GM18519 (cell line): ENCODE results near the gene GGTLC1.
"Not testable (repeated sequence)": the region's sequence is repeated elsewhere in the genome, so short reads cannot be mapped to it uniquely, and the experiment has no call there.

Experiments used
- ATAC-seq: cut with Tn5 transposase; IDR thresholded peaks from one replicate; pipeline ENCODE4 v1.9.1; 2021; ENCODE audit warnings: mild to moderate bottlenecking, moderate library complexity; ENCODE audit not compliant: unreplicated experiment, low FRiP score

Gene GGTLC1

GRCh38 chr20:23995291-23995690 is 6.7 kb upstream of the GGTLC1 start:
- ATAC-seq = not testable (repeated sequence)

DNA sequence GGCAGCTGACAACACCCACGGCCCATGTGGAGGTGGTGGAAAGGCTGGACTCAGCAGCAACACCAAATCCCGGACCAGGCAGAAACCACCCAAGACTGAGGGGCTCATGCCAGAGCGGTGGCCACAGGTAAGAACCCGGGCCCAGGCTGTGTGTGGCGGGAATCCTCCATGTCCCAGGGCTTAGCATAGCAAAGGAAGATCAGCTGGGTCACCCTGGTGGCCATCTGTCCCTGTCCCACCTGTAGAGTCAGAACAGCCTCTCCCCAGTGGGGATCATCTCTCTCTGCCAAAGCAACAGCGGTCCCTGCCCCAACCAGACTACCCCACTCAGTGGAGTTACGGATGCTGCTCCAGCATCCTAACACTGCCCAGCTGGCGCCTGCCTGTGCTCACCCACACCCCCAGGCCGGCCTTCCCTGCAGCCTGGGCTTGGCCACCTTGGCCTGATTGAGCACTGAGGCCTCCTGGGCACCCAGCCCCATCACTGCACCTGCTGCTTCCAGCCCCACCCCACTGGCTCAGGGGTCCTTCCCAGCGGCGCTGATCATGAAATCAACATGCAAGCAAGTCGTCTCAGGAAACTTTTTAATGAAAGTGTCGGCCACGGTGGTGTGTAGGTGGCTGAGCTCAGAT is 5.5 kb upstream of the GGTLC1 start:
- not testable (repeated sequence) for ATAC-seq

DNA sequence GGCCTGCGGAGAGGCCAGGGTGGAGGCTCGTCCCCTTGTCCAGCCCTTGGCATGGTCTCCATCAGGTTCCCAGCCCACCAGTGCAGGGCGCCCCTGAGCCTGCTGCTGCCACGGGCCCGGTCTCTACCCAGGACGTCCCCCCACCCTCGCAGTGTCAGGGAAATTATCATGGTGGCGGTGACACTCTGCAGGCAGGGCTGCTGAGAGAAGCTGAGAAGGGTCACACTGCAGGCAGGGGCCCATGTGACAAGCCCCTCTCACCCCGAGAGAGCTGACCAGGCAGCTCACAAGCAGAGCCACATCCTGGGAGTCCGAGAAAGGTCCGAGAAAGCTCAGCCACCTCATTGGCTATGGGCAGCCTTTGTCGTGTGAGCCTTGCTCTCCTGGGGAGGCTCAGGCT is 4.9 kb upstream of the GGTLC1 start:
- ATAC-seq = not testable (repeated sequence)

DNA sequence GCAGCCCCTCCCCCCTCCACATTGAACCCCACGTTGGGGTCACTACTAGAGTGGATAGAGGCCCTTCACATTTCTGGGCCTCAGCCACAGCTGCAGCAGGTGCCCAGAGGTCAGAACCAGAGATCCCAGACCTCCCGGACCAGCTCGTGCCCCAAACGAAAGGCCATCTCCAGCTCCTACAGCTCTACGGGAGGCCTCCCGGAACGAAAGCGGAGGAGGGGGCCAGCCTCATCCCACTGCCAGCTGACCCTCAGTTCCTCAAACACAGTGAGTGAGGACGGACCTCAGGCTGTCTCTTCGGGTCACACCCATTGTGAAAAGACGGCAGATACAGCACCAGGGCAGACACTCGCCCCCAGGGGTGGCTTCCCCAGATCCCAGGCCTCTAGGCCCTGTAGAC is 1.7 kb upstream of the GGTLC1 start:
- ATAC-seq = not testable (repeated sequence)

DNA sequence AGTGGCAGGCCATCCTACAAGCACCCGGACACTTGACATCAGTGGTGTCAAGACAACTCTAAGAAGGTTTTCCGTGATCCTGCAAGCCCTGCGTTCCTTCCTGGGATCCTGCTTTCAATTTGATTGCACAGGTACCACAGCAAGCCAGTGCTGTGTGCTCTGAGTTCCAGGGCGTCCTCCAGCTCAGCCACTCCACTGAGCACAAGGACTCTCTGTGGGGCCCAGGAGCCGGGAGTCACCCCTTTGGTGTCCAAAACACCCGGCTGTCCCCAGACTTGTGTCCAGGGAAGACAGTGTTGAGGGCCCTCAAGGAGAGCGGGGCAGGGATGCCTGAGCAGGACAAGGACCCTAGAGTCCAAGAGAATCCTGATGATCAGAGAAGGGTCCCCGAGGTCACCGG is 387 bp upstream of the GGTLC1 start:
- not testable (repeated sequence) for ATAC-seq

DNA sequence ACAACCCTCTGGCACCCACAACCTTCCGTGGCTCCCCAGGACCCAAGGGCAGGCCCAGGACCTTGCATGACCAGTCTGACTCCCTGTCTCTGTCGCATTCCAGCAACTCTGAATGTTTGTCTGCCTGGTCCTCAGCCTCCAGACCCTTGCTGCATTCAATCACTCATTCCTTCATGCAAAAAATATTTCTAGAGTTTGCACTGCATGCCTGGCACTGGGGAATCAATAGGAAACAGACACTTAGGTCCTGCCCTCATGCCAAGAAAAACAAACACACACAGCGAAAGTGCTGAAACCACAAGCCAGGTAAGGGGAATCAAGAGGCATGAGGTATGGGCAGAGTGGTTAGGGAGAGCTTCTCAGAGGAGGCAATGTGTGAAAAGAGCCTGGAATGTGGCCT is 1.9 kb downstream of the GGTLC1 start:
- not testable (repeated sequence) for ATAC-seq

- not testable (repeated sequence) for ATAC-seq
These were observed 2.3 kb downstream of the GGTLC1 start for GRCh38 chr20:23986310-23986709.

- not testable (repeated sequence) for ATAC-seq
These were observed 2.8 kb downstream of the GGTLC1 start for GRCh38 chr20:23985790-23986225.

GRCh38 chr20:23985066-23985789 is 3.4 kb downstream of the GGTLC1 start:
- ATAC-seq = not testable (repeated sequence)

DNA sequence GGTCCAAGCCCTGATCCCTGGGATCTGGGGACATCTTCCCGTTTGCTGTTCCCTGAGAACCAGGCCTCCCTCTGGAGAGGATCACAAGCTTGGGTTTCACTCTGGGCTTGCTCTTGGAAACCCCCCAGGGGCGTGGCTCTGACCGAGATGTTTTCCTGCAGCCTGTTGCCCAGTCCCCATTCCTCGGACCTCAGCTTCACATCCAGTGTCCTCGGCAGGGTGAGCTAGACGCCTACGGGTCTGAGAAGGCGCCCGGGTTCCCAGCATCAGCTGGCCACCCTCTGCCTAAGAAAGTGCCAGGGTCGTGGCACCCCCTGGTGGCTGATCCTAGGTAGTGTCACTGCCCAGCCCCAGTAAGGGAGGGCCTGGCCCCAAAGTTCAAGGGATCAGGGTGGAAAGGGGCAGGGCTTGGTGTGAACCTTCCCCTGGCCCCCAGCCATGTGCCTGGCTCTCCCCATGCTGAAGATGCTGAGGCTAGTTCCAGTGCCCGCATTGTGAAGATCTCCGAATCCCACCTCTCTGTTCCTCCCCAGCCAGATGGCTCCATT is 4.0 kb downstream of the GGTLC1 start:
- ATAC-seq = not testable (repeated sequence)

DNA sequence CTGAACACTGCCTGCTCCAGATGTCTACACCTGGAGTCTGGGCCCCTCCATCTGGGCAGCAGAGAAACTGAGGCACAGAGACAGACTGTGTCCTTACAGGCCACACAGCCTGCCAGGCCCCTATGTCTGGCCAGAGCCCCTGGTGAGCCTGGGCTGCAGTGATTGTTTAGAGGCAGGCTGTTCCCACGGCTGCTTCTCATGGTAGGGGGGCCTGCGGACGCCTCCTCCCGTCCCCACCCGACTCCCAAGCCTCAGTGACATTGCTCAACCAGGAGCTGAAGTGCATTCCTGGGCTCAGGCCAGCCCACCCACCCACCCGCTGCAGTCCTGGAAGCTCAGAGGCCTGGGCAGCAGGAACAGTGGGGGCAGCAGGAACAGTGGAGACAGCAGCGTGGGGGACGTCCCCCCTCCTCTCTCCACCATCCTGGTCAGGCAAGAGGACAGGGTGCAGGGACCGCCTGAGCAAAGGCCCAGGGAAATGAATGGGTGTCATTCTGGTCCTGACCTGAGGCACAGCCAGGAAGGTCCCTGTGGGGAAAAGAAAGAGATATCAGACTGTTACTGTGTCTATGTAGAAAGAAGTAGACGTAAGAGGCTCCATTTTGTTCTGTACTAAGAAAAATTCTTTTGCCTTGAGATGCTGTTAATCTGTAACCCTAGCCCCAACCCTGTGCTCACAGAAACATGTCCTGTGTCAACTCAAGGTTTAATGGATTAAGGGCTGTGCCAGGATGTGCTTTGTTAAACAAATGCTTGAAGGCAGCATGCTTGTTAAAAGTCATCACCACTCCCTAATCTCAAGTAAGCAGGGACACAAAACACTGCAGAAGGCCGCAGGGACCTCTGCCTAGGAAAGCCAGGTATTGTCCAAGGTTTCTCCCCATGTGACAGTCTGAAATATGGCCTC is 6.2 kb downstream of the GGTLC1 start:
- not testable (repeated sequence) for ATAC-seq

DNA sequence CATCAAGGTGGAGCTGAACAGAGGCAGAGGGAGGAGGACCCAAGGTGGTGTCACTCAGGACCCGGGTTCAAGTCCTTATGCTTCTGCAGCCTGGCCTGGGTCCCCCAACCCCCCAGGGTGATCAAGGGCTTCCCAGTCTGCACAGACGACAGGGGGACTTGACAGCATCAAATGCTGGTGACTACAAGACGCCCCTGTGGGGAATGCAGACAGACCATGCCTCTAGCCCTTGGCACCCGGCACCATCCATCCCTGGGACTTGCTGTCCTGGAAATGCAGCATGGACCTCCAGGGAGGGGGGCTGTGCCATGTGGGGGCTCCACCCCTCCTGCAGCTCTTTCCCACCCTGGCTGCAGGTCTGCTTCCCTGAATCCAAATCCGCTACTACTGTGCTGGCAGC is 7.1 kb downstream of the GGTLC1 start:
- not testable (repeated sequence) for ATAC-seq

DNA sequence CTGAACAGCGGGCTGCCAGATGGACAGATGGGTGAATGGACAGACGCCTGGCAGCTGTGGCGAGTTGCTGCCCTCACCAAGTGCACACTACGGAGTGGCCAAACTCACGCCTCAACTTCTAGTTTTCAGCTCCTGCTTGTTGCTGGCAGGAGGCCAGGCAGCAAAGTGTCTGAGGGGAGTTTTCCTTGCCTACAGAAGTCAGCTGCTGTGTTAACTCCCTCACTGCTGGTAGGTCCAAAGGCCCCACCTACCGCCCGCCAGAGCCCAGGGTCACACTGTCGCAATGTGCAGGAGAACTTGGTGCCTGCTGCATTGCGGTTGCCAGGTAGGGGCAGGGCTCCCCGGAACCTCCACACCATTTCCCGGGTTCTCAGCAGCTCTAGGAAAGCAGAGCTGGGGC is 7.6 kb downstream of the GGTLC1 start:
- not testable (repeated sequence) for ATAC-seq

DNA sequence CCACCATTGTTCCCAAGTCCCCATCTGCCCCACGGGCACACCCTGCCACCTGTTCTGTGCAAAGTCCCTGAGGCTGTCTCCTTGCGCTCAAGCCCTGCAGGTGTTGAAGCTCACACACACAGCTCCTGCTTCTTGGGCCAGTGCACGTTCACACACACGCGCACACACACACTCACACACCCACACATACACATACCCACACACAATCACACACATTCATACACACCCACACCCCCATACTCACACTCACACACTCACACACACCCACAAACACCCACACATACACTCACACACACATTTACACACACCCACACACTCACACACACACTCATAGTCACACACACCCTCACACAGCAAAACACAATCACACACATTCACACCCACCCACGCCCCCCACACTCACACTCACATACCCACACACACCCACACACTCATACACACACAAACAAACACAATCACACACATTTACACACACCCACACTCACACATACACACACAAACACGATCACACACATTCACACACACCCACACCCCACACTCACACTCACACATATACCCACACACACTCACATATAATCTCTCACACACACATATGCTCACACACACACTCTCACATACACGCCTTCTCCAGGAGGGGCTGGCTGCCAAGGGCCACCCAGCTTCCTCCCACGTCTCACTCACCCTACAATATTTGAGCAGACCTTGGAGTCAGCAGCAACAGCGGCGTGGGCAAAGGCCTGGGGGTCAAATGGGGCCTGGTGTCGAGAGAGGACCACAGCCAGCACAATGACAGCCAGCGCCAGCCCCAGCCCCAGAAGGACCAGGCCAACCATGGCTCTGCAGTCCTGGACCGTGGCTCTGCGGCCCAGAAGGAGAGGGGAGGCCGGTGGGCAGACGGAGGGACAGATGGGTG is 8.4 kb downstream of the GGTLC1 start:
- ATAC-seq = not testable (repeated sequence)

DNA sequence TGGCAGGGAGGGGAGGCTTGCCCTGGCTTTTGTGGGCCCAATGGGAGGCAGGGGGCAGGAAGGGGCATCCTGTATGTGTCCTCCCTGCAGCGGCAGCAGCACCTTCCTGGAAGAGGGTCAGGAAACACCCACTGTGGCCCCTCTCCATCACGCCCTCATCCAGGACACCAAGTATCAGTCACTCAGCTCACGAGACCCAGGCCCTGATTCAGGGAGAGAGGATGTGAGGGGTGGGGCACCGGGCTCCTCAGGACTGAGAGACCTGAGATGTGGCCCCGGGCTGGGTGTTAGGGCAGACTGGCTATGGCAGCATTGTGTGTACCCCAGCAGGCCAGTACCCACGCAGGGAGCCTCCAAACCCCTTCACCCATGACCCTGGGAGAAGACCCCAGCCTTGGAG is 9.2 kb downstream of the GGTLC1 start:
- ATAC-seq = not testable (repeated sequence)

GRCh38 chr20:23978457-23978856 is 10.1 kb downstream of the GGTLC1 start:
- ATAC-seq = not testable (repeated sequence)

- no peak for ATAC-seq
These were observed 13.6 kb downstream of the GGTLC1 start for GRCh38 chr20:23974966-23975365.

DNA sequence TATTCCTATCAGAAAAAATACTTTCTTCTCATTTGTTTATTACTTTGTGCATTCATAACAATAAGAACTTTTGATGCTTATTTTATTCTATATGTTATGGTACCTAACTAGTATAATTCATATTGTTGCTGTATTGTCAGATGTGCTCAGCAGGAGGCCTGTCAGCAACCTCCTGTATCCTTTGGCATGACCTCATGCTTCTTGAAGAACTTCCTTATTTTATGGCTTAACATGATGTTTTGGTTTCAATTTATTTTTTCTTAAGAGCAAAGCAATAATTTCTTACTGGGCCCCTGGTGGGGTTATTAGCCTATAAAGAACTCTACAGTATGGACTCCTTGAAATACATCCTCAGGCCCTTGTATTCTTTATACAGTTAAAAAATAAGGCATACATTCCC is 17.3 kb downstream of the GGTLC1 start:
- ATAC-seq = no peak

DNA sequence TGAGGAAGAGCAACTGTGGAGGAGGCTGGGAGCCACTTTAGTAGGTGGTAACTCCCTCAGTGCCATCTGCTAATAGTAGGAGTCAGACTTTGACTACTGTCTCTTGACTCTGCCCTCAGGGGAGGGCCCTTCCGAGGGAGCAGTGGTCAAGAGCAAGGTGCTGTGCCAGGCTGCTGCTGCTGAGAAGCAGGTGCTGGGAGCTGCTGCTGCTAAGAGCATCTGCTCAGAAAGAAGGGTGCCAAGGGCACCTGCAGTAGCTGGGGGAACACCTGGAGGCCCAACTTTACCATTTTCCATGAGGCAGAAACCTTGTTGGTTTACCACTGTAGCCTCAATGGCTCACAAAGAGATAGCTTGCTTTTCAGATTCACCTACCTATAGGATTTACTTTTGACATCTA is 18.5 kb downstream of the GGTLC1 start:
- no peak for ATAC-seq

DNA sequence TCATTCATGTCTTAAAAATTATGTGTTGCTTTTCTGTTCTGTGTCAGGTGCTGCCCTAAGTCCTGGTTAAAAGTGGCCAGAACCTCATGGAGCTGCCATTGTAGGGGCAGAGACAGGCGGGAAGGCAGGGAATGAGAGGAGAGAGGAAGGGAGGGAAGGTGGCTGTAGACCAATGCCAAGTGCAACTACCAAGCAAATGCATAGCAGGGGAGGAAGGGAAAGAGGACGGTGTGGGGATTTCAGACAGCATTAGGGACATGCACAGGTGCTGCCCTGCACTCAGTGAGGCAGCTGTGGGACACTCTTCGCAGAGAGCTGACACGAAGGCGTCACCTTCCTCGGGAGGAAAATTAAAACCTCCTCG is 21.0 kb downstream of the GGTLC1 start:
- no peak for ATAC-seq
